Stimulated activated CD4-positive, alpha-beta T cell treated with anti-CD3 and anti-CD28 coated beads, Interleukin-4, amount 100 ng/mL, for 1 hour (primary cell): Measurements from ENCODE around the gene PLCXD3.

Experiments used
- DNase-seq: peaks from one replicate; pipeline ENCODE4 v3.0.0-alpha.2; 2020

PLCXD3 gene

DNA sequence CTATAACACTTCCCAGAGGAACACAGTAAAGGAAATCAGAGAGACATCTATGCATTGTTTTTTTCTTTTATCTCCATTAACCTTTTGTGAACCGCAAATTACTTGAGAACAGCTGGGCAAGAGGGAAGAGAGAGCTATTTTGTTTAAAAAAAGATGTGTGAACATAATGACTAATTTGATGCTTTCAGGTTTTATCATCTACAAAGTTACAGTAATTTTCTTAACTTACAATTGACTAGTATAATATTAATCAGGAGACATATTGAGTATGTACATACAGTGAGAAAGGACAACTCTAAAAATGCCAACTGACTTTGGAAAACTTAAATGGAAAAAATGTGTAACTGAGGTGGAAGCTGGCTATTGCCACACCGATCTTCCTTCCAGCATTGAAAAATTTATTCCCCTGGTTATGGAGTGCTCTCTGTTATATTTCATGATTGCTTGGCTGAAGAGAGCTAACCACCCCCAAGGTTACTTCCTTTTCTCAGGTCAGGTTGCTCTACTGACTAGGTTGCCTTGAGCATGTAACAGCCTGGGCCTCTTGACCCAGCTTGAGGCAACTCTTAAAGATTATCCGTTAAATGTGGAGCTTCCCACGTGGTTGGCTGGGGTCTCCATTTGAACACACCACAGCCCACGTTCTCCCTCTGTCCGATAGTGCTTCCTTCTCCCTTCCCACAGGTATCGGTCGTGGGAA lies 234.4 kb downstream of the PLCXD3 start:
- no peak for DNase-seq

DNA sequence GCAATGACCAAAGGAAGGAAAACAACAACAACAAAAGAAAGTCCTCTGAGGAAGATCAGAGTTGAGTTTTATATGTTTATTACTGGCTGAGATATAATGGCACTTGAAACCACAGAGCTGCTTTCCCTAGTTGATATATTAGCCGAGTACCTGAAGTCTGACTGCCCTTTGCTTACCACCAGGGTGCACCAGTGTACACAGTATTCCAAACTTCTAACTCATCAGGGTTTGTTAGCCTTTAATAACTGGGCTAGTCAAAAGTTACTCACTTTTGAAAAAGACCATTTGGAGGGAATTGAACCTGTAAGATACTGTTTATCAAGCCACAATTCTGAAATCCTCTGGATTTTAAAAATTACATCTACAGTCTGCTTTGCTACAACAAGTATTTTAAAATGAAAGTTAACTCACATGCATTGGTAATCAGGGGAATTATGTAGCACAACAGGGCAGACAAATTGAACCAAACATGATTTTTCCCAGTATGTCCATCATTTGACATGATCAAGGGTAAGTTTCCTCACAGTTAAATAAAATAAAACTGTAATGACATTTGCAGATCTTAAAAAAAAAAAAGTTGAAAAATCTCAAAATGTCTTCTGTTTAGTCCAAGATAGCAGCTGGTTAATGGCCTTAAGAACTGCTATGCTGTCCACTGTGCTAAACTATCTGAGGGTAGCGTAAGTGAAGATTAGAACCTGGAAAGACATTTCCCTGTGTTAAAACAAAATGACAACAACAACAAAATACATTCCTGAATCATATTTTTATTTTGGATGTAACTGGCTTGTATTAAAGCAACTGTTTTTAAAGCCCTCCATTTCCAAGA lies 239.8 kb downstream of the PLCXD3 start:
- DNase-seq = no peak

DNA sequence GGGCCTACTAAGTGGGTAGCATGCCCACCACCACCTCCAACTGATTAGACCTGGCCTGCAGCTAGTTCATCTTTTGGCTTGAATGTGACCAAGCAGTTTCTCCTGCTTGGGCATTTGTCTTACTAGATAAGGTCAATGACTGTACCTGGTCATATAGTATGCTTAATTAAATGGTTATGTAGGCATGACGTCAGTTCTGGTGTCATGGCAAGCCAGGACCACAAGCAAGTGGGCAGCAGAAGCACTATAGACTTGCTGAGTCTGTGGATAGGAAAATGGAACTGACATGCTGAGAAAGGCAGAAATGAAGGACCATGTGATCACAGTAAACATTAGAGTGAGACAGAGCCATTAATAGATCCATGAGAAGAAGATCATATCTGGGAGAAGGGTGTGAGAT lies 241.5 kb downstream of the PLCXD3 start:
- DNase-seq = no peak

DNA sequence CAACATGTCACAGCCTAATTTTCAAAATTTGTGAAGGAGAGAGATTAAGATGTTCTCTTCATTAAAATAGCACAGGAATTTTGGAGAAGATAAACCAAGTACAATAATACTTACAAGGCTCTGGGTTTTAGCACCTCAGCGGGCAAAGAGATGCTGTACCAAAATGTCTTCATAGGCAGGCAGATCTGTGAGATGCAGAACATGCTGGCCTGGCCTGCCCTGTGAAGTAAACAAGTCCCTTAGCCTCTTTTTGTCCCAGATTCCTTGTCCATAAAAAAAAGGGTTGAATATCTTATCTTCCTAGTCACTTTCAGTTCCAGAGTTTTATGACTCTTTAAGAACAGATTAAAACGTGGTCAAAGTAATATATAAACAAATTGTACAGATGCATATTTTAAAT lies 244.0 kb downstream of the PLCXD3 start:
- DNase-seq = no peak

DNA sequence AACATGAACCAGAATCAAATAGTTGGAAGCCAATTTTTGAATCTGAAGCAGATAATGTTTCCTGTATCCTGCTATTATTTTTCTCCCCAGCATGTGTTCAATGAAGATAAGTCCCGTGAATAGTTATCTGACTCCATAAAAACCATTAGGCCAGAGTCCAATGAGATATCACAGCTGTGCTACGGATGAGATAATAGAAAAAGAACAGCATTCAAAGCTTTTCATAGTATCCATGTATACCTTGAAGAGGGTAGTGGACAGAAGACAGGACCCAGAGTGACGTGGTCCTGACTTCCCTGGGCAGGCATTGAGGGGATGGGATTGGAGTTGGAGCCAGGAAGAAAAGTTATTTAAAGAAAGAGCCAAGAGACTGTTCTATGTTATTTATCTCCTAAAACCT lies 246.4 kb downstream of the PLCXD3 start:
- DNase-seq = no peak

DNA sequence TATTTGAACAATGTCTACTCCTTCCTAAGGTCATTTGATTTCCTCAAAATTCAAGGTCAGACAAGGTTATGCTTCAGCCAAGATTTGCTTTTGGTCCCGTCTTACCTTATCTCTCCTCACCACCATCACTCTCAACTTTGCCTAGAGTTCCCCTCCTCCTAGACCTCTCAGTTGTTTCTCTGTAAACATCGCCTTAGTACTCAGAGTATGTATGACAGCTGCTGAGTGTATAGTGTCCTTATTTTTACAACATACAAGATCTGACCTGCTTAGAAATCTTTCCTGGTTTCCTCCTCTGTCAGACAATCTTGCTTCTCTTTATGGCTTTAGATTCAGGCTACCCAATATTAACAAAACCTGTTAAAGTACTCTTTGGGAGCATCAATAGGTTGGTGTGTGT lies 247.1 kb downstream of the PLCXD3 start:
- no peak for DNase-seq
